SK-N-SH treated with all-trans-retinoic acid at 6 μM for 48 hours (cell line): ENCODE measurements around the gene DLX1.

Experiments
- CSRNP3 ChIP-seq: fragments of 250-450 bp; sonication (Bioruptor Pico); IDR thresholded peaks from 2 replicates; pipeline ENCODE4 v1.5.1; 2021; ENCODE audit warnings: mild to moderate bottlenecking, moderate library complexity
- GLIS3 ChIP-seq: fragments of 250-450 bp; sonication (Bioruptor Pico); IDR thresholded peaks from 2 replicates; pipeline ENCODE4 v1.5.0; 2020; ENCODE audit warnings: mild to moderate bottlenecking, moderate library complexity
- PATZ1 ChIP-seq: fragments of 250-450 bp; sonication (Bioruptor Pico); IDR thresholded peaks from 2 replicates; pipeline ENCODE4 v1.8.0; 2020; ENCODE audit warnings: mild to moderate bottlenecking, moderate library complexity, borderline replicate concordance
- ZFP3 ChIP-seq: fragments of 250-450 bp; sonication (Bioruptor Pico); IDR thresholded peaks from 2 replicates; pipeline ENCODE4 v1.5.0; 2020; ENCODE audit warnings: mild to moderate bottlenecking, moderate library complexity

GRCh38 chr2:172087780-172088244 lies 2.5 kb downstream of the DLX1 start:
- TF ChIP-seq PATZ1 (CRISPR knock-in tag) (no peak), ZFP3 (CRISPR knock-in tag) (no peak), GLIS3 (CRISPR knock-in tag) (no peak), CSRNP3 (CRISPR knock-in tag) (no peak)
